ENCODE results near the gene SMIM13.
A peak's percentile ranks its signal among the peaks of the same experiment; 100 is the strongest.

The SMIM13 gene

GRCh38 chr6:11161031-11161956, 67.7 kb downstream of the SMIM13 start:
- no peak for DNase-seq

- DNase-seq: no peak
These were observed 68.6 kb downstream of the SMIM13 start for GRCh38 chr6:11162262-11162661.

DNA sequence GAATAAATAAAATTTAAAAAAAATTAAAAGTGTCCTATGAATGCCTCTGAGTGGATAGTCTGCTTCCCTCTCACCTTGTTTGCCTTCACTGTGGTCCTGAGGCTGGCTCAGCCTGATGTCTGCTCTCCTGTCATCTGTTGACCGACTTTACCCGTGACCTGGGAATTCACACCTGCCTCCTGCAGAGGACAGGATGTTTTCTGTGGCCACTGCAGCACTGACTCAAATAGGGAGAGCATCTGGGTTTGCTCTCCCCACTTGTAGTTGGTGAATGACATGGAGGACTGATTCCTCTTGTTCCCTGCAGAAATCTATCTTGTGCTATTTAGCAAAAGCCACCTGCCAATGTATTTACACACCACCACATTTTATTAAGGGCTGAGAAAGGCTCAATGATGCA, 70.3 kb downstream of the SMIM13 start:
- DNase-seq: no peak

DNA sequence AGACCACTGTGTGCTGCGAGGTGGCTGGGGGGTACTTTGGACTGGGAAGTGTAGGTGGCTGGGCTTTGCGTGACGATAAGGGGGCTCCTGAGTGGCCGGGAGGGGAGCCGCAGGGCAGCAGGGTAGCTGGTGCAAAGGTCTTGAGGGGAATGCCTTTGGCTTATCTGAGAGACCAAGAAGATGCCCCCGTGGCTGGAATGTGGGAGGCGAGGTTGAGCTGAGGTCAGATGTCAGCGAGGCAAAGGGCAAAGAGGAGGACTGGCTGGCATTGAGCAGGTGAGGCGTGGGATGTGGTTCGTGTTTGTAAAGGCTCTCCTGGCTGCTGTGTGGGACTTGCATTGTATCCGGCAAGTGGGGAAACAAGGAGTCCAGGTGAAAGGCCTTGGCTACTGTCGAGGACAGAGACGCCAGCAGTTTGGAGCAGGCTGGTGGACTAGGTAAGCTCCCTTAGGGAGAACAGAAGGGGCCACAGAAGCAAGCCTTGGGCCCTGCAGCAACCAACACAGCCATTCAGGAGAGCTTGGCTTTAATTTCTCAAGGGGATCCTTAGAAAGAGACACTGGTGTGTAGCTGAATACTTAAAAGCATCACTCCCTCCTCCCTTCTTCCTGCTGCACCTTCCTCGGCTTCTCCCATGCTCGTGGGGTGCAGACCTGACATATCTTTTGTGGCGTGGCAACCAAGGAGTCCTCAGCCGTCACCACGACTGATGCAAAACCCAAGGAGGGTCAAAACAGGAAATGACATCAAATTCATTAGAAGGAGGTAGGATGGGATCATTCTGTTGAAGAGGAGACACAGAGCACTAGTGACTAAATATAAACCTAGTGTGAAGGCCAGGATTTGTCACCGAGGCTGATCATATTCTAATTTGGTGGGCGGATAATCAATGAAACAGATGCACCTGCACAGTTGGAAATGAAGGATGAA, 71.3 kb downstream of the SMIM13 start:
- no peak for DNase-seq

DNA sequence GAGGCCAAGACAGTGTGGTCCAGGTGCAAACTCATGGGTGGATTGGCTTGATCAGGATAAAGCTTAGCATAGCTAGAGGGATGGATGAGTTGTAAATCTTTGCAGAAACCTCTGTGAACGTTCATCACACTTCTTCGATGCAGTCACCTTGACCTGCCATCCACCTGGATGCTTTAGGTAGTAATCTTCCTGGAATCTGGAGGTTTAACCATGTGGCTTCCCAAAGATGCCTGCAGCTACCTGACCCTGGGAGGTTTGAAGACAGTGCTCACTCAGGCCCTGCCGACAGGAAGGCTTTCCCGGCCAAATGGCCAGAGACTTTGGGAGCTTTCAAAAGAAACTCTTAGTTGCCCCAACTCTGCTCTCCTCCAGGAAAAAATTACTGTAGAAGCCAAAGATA, 73.3 kb downstream of the SMIM13 start:
- no peak for DNase-seq

DNA sequence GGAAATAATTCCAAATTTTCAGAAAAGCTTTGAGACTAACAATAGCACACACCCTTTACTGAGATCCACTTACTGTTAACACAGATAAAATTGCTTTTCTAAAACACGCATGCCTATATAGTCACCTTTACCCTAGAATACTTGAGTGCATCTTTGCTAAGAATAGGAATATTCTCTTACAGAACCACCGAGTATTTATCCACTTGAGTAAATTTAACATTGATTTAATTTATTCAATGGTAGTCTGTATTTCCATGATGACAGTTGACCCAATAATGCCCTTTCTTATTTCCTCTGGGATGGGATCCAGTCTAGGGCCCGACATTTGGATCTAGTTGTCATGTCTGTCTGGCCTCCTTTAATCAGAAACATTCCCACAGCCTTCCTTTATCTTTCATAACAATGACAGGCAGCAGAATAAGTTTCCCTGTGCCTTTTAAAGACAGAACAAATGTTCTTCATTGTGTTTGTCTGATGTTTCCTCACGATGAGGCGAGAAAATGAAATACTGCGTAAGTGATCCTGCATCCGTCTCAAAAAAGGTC, 74.5 kb downstream of the SMIM13 start:
- no peak for DNase-seq

DNA sequence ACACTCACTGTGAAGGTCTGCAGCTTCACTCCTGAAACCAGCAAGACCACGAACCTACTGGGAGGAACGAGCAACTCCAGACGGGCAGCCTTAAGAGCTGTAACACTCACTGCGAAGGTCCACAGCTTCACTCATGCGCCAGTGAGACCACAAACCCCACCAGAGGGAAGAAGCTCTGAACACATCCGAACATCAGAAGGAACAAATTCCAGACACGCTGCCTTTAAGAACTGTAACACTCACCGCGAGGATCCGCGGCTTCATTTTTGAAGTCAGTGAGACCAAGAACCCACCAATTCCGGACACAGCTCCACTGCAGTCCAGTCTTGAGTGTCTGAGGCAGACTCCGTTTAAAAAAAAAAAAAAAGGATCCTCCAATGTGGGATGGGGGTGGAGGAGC, 78.3 kb downstream of the SMIM13 start:
- no peak for DNase-seq

GRCh38 chr6:11172501-11173327, 79.1 kb downstream of the SMIM13 start:
- peak in 1 of 2 experiments; percentile 2 for DNase-seq

DNA sequence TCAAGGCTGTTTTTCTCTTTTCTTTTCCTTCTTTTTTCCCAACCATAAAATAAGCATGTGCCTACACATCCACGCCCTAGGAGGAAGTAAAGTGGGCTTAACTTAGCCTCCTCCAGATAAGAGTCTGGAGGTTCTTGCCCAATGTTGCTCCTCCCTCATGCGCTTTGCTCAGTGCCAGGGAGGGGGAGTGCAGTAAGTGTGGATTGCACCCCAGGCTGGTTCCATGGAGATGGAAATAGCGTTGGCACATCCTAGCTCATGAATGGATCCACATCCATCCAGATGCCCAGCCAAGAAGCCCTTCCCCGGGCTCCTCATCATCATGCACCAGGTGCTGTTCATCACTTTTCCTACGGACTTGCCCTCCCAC, 80.6 kb downstream of the SMIM13 start:
- no peak for DNase-seq

- DNase-seq: no peak
These were observed 83.6 kb downstream of the SMIM13 start for GRCh38 chr6:11177271-11177670.

DNA sequence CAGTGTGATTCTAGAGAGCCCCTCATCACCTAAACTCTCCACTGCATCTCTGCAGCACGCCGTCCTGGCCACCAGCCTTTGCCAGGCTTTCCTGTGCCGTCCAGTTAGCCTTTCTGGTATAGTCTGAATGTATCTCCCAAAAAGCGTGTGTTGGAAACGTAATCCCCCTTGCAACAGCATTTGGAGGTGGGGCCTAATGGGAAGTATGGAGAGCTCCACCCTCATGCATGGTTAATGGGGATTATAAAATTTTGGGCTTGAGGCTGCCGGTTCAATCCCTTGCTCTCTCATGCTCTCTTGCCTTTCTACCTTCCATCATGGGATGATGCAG, 85.4 kb downstream of the SMIM13 start:
- no peak for DNase-seq

- DNase-seq: no peak
These were observed 86.0 kb downstream of the SMIM13 start for GRCh38 chr6:11179419-11180202.

- DNase-seq: no peak
These were observed 88.0 kb downstream of the SMIM13 start for GRCh38 chr6:11181478-11182136.

DNA sequence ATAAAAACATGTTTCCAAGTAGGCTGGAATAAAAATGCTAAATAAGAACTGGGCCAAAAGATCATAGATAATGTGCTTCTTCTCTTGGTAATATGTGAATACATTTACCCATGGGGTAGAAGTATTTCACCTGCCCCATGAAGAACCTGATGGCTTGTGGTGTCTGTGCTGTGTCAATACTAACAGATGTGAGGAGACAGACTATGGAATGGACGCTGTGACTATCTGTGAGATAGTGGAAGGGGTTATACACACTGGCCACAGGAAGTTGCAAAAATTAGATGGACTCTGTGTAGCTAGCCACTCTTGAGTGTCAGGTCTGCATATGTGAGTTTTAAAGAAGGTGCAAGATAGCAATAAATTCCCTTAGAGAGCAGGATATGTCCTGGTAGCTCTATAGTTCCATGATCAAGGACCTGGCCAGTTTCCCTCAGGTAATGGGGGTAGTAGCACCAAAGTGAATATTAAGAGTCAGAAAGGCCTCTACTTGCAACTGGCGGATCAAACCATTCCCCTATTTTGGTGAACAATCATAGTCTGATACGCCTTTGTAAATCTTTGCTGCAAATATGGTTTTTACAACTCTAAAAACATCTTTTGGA, 90.2 kb downstream of the SMIM13 start:
- DNase-seq: no peak

- DNase-seq: no peak
These were observed 91.7 kb downstream of the SMIM13 start for GRCh38 chr6:11185204-11185842.

DNA sequence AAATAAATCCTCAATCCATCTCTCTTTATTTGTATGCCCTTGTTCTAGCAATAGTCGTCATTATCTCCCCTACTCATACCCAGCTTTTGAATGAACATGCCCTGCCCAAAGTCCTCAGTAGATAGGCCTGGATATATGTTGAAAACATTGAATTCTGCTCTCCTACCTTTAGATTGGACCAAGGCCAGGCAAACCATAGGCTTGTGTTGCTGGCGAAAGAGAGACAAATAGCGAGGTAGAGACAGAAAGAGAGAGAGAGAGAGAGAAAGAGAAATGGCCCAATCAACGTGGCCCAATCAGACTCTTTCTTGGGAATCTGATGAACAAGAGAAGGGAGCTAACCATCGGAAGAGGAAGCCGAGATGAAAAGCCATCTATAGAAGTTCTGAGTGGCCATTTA, 93.7 kb downstream of the SMIM13 start:
- no peak for DNase-seq
